GM21619 (cell line): ENCODE data around the gene LBX2.

Source experiments
- ATAC-seq: cut with Tn5 transposase; IDR thresholded peaks from one replicate; pipeline ENCODE4 v1.9.1; 2021; ENCODE audit not compliant: unreplicated experiment

LBX2 gene

DNA sequence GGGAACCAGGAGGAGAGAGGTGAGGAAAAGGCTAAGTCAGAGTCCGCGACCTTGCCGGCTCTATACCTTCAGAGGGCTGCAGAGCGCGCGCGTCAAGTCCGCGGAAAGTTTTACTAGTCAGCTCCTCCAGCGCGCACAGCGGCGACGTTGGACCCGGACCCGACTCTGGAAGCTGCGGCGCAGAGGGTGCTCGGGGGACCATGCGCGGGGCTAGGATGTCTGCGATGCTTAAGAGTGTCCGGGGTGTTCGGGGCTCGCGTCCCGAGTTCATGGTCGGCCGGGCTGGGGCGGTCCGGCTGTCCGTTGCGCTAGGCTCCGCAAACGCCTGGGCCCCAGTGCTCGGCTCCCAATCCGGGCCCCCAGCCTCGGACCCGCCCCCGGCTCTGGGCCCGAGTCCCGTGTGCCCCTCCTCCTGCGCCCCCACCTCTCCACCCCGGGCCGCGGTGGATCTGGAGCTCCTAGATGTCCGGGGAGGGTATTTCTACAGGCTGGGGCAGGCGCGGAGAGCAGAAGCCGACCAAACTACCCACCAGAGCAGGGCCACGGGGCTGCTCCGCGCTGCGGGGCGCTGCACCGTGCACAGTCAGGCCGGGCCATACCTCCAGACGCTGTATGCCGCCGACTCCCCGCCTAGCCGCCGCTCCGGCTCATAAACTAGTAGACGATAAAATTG is at the start of gene LBX2:
Gene LBX2, minus strand, starts transcription at position 337 of the 673 bp plus-strand sequence. Its CDS starts 66 bp downstream, at position 271.
- ATAC-seq: no peak

- no peak for ATAC-seq
These were observed 49.0 kb upstream of the LBX2 start for GRCh38 chr2:74548285-74548899.

DNA sequence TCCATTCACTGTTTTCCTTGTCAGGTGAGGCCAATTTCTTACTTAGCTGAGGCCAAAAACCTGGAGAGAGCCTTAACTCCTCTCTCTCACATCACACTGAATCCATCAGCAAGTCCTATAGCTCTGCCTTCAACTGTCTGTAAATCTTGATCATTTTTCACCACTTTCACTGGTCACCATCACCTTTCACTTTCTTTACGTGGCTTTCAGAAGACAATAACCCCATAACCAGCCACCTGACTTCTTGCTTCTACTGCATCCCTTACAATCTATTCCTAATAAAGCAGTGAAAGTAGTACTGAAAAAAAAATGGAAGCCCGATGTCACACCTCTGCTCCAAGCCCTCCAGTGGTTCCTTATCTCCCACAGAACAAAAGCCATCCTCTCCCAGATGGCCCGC is 46.6 kb upstream of the LBX2 start:
- no peak for ATAC-seq

DNA sequence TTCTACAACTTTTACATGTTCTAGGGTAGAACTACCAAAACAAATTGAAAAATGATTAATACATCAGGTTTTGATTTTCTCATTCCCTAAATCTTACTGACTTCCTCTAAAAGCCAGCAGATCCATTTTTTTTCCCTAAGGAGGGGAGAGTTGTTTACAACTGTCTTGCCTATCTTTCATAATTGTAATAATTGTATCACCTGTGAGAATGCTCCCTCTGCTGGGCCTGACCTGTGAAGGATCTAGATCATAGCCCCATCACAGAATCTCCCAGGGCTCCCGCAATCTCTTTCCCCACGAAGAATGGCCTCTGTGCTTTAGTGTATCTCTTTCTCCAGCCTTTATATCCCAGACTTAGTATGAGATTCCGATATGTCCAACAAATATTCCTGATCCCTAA is 45.2 kb upstream of the LBX2 start:
- no peak for ATAC-seq

DNA sequence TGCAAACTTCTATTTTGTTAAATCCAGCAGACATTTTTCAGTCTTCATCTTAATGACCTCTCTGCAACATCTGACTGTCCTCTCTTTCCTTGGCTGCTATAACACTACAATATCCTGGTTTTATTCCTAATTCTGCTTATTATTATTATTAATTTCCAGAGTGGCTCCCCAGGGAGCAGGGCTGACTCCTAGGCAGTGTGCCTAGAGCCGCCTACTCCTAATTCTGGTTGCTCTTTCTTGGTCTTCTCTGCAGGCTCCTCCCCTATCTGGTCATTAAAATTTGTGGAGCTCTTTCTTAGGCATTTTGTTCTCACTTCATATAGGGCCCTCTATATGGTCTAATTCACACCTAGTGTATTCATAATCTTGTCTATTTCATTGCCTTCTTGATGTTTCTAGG is 43.6 kb upstream of the LBX2 start:
- no peak for ATAC-seq

- no peak for ATAC-seq
These were observed 40.9 kb upstream of the LBX2 start for GRCh38 chr2:74540291-74540690.

DNA sequence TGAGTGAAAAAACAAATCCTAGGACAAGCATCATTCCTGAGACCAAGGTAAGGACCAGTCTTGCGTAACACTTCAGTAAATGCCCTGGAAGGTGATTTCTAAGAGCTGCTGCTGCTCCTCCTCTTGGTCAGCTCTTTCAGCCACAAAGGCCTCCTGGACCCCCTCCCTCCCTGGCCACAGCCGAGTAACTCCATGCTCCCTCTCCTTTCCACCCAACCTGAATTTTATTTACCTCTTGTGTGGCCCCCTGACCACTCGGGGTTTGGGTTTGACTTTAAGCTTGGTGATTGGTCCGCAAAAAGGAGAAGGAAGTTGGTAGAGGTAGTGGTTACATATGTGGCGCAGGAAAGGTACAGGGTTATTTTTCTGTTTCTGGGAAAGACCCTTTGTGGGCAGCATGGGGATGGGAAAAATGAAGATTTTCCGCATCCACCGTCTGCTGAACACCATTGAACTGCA is 39.5 kb upstream of the LBX2 start:
- ATAC-seq: no peak

DNA sequence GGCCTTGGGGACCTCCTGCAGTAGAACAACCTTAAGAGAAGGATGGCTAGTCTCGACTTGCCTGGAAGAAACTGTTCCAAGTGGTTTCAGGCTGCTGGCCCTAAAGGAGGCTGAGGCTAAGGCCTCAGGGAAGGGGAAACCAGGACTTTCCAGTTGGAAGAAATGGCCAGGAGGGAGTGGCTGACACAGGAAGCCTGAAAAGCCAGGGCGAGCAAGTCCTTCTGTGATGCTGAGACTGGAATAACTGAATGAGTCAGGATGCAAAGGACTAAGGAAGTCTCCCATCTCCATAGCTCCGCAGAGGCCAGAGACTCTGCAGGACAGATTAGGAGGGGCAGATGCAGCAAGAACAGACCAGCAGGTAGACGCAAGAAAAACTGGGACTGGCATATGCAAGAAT is 37.7 kb upstream of the LBX2 start:
- no peak for ATAC-seq

DNA sequence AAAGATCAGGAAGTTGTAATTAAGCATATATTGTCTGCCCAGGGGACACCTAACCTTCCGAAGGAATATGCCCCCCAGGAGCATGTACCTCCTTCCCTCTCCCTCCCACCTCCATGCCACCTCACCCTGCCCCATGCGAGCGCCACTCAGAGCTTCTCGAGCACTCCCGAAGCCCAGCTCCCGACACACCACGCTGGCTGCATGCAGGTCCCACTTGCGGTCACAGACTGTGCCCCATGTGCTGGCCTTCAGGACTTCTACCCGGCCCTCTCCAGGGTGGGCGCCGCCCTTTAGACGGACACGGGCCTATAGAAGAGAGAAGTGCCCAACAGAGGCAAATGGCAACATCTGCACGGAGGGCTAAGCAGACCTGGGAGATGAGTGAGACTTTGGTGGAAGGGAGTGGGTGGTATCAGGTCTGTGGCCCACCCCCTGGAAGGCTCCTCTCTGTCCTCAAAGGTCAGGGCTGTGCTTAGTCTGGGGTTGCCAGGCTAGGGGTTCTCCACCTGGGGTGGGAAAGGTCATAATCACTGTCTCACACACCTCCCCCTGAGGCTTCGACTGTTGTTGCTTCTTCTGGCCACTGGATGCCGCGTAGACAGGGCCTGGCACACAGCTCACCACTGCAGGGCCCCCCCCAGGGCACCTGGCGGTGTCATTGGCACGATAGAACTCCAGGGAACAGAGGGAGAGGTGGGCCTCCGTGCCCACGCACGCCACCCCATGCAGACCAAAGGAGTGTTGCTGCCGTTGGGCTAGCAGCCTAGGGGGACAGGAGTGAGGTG is 37.0 kb upstream of the LBX2 start:
- no peak for ATAC-seq

- ATAC-seq: no peak
These were observed 36.1 kb upstream of the LBX2 start for GRCh38 chr2:74535440-74535965.

DNA sequence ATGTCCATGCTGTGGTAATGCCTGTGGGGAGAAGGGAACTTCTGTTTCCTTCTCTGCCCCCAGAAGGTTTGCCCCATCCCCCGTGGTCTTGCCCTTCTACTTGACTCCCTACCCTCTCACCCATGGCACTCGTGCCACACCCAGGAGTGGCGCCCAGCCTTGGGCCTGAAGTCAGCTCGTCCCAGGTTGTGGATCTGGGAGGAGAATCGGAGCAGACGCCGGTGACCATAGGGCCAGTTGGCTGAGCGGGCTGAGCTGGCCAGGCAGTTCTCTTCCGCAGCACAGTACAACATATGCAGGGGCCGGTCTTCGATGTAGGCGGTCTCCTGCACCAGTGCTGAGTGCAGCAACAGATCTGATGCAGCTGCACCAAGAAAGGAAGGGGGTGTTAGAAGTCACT is 35.0 kb upstream of the LBX2 start:
- no peak for ATAC-seq

- no peak for ATAC-seq
These were observed 34.1 kb upstream of the LBX2 start for GRCh38 chr2:74533464-74533863.

DNA sequence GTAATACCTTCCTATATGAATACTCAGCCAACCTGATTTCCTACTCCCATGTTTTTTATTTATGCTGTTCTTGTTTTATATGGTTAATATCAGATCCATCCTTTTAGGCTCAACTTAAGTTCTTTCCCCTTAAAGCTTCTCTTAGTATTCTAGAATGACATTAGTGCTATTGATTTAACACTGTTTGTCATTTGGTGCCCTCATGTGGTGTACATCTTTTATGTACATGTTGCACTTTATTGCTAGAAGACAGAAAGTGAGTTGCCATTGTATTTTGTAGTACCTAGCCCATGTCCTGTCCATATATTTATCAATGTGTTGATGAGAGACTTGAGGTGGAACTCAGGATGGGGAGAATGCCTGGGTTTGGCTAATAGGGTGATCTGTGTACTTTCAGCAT is 32.8 kb upstream of the LBX2 start:
- ATAC-seq: no peak

DNA sequence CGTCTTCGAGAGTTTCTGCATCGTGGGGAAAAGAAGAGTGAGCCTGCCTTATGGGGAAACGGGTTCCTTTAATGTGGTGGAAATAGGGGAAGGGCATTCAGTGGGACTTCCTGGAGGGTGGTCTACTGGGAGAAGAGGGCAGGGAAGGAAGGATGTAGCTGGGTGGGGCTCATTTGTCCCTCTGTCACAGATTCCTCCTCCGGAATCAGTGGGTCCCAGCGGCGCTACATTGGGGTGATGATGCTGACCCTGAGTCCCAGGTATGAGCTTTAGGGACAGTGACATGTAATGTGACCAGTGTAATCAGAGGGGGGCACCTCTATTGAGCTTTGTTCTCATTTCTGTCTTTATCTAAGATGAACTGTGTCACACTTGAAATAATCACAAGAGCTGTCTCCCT is 32.3 kb upstream of the LBX2 start:
- no peak for ATAC-seq

- ATAC-seq: peak; percentile 37
These were observed 31.1 kb upstream of the LBX2 start for GRCh38 chr2:74530239-74531187.

DNA sequence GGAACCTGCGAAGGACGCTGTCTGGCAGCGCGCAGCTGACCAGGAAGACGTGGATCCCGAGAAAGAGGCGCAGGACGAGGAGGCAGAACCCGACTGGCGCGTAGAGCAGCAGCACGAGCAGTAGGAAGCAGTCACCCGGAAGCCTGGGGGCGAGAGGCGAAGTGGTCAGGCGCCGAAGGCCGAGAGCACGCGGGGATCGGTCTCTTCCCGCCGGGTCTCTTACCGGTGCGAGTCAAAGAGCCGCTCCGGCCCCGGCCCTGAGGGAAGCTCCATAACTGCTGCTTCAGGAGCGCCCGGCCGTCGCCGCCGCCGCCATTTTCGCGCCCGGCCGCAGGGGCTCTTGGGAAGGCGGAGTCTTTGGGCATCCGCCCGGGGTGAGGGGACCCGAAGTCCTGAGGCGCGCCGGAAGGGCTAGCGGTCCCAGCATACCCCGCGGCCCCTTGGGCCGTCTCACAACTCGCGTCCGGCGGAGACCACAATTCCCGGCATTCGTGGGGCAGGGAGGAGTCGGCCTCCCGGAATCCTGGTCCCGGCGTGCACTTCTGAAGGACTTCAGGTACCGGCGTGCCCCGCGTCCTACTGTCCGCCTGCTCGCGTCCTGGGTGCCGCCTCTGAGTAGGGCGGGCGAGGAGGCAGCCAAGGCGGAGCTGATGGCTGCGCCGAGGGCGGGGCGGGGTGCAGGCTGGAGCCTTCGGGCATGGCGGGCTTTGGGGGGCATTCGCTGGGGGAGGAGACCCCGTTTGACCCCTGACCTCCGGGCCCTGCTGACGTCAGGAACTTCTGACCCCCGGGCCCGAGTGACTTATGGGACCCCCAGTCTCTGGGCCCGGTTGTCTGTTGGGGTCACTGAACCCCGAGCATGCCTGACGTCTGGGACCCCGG is 30.2 kb upstream of the LBX2 start, which contains the start of the genes AUP1 and HTRA2:
Gene AUP1, minus strand, starts transcription at position 350 of the 882 bp plus-strand sequence. Its CDS starts 77 bp downstream, at position 273.
Gene HTRA2, plus strand, starts transcription at position 577 of the 882 bp plus-strand sequence. Its CDS starts 74 bp downstream, at position 651.
- ATAC-seq: peak; percentile 73

- ATAC-seq: peak; percentile 2
These were observed 29.4 kb upstream of the LBX2 start for GRCh38 chr2:74528600-74529356.

DNA sequence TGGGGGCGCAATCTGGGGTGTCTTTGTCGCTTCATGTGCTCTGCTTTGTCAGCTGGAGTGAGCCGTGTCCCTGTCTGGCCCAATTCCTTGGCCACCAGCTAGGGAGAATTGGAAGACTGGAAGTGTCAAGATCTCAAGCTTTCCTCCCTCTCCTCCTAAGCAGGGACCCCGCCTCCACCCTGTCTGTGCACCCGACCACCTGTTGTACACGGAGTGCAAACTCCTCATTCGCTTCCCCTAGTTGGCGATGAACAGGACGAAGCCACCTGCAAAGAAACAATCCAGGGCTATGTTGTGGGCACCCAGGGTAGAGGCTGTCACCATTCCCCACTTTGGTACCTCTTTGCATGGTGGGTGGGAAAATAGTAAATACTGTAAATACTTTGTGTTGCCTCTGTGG is 28.3 kb upstream of the LBX2 start:
- no peak for ATAC-seq
